ENCODE data around the gene AZI2. TPM values are rescaled to one million over a fixed set of nuclear protein-coding genes. Genes with fewer than 3 reads are reported as not detected.

AZI2 gene
- total RNA-seq, 1 experiment from 2014 or later = 53.0 TPM

DNA sequence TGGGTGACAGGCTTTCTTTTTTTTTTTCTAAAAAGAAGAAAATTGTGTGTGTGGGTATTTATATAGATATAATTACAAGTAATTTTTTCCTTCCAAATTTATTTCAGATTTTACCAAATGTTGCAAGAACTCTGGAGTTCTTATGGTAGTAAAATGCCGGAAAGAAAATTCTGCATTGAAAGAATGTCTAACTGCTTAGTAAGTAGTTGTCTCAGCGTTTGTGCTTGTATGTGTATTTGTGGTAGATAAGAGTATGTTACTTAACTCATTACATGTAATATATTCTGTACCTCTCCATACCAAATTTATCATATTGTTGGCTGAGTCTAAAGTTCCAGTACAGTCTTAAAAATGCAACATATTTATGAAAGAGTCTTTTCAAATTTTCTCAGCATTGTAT is 32.4 kb downstream of the AZI2 start:
- in situ Hi-C loops (cut with HindIII; ENCODE audit: low pct_unique_long_range_greater_than_20kb, low sequenced_read_pairs) = no loop called here
- no peak for DNase-seq (ENCODE audit: low read depth, low spot score)

DNA sequence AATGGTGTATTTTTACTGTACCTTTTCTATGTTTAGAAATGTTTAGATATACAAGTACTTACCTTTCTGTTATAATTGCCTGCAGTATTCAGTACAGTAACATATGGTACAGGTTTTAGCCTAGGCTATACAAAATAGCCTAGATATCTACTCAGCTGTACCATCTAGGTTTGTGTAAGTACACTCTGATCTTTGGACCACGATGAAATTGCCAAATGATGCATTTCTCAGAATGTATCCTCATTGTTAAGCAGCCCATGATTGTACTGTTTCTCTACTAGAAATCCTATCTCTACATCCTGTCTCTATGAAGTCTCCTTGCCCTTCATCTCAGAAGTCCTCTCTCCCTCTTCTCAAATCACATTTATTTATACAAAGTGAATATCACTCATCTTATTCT is 32.9 kb downstream of the AZI2 start:
- DNase-seq (ENCODE audit: low read depth, low spot score) = no peak
- in situ Hi-C loops (cut with HindIII; ENCODE audit: low pct_unique_long_range_greater_than_20kb, low sequenced_read_pairs) = no loop called here

DNA sequence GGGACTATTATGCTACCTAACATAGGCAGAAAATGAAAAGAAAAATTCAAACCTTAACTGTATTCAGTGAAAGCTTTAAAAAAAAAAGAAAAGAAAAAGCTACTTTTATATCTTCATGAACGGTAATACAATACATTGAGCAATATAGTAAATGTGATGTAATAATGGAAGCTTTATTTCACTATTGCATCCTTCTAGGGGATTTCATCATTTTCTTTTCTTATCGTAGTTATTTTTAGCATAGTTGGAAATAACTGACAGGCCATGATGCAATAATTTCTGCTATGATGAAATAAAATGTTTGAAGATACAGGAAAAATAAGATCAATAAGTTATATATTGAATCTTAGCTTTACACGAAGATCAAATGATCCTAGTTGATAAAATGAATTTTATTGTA is 40.4 kb downstream of the AZI2 start:
- DNase-seq (ENCODE audit: low read depth, low spot score) = no peak
- in situ Hi-C loops (cut with HindIII; ENCODE audit: low pct_unique_long_range_greater_than_20kb, low sequenced_read_pairs) = no loop called here

DNA sequence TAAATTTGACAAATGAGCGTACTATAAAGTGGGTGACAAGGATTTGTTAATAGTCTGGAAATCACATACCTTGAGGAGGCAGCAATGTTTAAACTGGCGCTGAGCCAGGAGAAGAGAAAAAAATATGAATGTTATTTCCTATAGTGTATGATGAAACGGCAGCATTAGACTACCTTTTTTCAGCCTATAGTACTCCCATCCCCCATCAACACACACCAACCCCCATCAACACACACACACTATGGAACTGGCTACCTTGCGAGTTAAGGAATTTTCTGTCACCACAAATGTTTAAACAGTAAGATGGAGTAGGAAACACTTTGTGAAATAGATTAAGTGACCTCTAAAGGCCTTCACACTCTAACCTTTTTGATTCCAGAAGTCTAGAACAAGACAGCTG is 46.9 kb downstream of the AZI2 start:
- no peak for DNase-seq (ENCODE audit: low read depth, low spot score)
- in situ Hi-C loops (cut with HindIII; ENCODE audit: low pct_unique_long_range_greater_than_20kb, low sequenced_read_pairs) = no loop called here

DNA sequence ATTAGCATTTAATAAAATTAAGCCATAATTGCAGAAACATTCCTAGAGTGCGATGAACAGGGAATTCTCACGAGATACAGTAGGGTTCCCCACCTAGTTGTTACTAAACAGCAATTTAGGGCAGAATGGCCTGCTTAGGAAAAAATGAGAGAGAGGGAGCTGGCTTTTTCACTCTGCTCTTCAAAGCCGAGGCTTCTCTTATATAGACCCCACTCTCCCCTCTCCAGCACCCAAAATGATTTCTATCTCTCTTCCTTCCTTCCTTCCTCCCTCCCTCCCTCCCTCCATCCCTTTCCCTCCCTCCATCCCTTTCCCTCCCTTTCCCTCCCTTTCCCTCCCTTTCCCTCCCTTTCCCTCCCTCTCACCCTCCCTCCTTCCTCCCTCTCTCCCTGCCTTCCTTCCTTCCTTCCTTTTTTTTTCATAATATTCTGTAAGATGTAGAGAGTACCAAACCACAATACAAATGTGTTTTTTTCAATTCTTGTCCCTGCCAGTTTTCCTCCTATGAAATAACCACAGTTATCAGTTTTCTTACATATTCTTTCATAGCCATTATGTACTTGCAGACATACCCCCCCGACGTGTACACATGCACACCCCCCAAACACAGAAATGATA is 48.2 kb downstream of the AZI2 start:
- no peak for DNase-seq (ENCODE audit: low read depth, low spot score)
- in situ Hi-C loops (cut with HindIII; ENCODE audit: low pct_unique_long_range_greater_than_20kb, low sequenced_read_pairs) = no loop called here

DNA sequence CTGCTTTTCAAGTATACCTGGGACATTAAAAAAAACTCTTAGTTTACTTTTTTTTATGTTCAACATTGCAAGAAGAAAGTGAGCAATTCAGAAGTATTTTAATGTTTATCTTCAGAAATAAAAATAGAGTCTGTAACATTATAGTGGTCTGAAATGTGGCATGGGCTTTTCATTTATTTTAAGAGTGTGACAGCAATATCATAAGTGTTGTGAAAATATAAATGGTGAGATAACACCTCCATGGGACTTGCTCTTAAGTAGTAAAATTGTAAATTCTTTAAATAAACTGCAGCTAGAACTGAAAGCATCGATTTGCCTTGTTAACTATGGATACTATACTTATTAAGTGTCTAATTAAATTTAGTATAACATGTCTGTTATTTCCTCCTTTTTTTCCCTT is 48.9 kb downstream of the AZI2 start:
- DNase-seq (ENCODE audit: low read depth, low spot score) = no peak

DNA sequence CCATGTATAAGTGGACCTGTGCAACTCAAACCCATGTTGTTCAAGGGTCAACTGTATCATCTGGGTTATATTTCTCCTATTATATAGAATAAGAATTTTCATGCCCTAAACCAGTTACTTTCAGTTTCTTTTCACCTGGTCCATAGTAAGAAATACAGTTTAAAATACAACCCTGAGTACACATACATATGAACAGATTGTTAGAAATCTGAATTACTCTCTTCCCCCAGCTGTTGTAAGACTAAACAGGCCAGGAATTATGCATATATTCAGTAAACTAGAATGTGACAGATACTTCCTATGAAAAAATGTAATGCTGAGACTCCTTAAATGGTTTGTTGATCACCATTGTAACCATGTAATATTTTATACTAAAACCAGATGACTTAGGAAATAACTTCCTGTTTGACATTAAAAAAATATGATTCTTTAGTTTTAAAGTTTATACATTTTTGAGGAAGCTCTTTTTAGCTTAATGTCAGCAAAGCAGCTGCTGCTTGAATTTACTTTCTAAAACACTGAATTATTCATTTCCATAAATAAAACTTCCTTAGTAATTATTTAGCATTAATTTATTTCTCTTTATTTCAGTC is 52.6 kb downstream of the AZI2 start:
- in situ Hi-C loops (cut with HindIII; ENCODE audit: low pct_unique_long_range_greater_than_20kb, low sequenced_read_pairs) = no loop called here
- DNase-seq (ENCODE audit: low read depth, low spot score) = no peak

More for the DNA sequence above, 48.9 kb downstream of the AZI2 start:
- in situ Hi-C loops (cut with HindIII; ENCODE audit: low pct_unique_long_range_greater_than_20kb, low sequenced_read_pairs) = no loop called here

DNA sequence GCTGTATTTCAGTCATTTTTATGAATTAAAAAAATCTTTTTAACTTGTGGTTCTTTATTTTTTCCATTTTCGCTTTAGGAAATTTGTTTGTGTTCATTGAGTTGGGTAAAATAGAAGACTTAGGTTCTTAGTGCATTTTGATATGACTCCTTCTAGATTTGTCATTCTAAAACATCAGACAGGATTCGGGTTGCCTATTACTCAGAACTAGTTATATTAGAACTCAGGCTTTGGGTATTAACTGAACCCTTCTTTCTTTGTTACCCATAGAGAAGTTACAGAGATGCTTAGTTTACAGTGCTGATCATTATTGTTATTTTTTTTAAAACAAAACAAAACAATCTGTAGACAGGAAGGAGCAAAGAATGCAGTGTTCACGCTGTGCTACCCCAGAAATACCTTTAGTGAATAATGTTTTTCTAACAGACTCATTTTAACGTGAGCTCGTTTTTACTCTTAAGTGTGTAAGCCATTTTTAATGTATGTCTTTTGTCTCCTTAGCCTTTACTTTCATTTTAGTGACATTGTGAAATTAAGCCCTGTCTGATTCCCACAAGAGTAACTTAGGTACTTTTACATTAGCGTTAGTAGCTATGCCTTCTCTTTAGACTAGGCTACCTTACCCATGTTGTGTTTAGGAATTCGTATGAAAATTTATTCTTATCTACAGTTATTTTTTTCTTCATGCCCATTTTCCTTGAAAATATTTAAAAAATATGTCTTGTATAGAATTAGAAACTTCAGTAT is 53.8 kb downstream of the AZI2 start:
- no peak for DNase-seq (ENCODE audit: low read depth, low spot score)
- in situ Hi-C loops (cut with HindIII; ENCODE audit: low pct_unique_long_range_greater_than_20kb, low sequenced_read_pairs) = no loop called here

DNA sequence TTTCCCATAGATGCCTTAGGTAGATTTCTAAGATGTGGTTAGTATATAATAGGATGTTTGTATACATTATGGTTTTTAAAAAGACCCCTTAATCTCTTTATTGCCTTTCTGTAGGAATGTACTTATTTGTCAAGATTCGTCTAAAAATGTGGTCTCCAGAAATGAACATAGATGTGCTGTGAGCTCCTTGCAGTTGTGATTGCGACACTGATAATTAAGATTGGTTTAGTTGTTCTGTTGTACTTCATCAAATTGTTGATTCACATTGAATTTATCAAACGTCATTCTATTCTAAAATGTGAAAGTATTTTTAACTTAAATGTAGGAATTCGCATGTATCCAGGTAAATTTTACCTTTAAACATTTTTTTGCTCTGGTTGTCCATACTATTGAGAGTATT is 56.0 kb downstream of the AZI2 start:
- DNase-seq (ENCODE audit: low read depth, low spot score) = no peak
- in situ Hi-C loops (cut with HindIII; ENCODE audit: low pct_unique_long_range_greater_than_20kb, low sequenced_read_pairs) = no loop called here

DNA sequence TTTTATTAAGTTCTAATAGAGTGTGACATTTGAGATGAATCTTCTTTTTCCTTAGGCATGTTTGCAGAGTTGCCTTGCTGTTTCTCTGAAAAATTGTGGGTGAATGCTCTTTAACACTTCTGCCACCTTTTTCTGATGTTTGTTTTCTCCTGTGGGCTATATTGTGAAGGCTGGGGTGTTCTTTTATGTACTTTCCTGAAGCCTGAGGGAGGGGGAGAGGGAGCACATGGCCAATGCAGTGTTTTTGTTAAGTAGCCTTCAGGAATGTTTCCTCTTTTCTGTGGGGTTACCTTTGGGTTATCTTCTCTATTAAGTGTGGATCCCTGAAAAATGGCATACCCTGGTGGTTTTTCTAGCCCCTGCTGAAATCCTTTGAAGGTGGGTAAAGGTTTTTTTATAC is 57.0 kb downstream of the AZI2 start:
- DNase-seq (ENCODE audit: low read depth, low spot score) = no peak
- in situ Hi-C loops (cut with HindIII; ENCODE audit: low pct_unique_long_range_greater_than_20kb, low sequenced_read_pairs) = no loop called here

DNA sequence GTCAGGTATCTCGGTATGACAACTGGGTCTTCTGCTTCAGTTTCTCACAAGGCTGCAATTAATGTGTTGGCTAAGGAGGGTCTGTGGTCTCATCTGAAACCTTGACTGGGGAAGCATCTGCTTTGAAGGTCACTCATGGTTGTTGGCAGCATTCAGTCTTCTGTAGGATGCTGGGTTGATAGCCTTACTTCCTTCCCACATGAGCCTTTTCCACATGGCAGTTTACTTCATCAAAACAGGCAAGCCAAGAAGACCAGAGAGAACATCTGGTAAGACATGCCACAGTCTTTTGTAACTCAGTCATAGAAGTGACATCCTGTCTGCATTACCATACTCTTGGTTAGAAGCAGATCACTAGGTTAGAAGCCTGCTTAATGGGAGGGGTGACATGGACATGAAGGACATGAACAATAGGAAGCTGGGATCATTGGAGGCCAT is 57.7 kb downstream of the AZI2 start:
- no peak for DNase-seq (ENCODE audit: low read depth, low spot score)
- in situ Hi-C loops (cut with HindIII; ENCODE audit: low pct_unique_long_range_greater_than_20kb, low sequenced_read_pairs) = no loop called here

DNA sequence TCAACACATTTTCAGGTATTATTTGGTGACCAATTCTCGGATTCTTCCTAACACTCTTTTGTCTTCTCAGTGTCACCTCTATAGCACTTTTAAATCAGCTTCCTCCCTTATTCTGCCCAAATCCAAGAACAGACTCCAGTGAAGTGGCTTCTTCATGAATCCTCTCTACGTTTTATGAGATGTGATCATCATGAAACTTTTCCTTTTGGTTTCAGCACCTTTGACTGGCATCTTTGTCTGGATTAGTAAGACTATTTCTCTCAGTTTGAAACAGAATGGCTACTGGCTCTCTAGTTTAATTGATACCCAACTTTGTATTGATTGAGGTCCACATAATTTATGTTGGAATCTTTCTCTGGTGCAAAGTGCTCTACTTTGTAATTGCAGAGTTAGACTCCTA is 61.6 kb downstream of the AZI2 start:
- in situ Hi-C loops (cut with HindIII; ENCODE audit: low pct_unique_long_range_greater_than_20kb, low sequenced_read_pairs) = no loop called here
- DNase-seq (ENCODE audit: low read depth, low spot score) = peak; percentile 11

DNA sequence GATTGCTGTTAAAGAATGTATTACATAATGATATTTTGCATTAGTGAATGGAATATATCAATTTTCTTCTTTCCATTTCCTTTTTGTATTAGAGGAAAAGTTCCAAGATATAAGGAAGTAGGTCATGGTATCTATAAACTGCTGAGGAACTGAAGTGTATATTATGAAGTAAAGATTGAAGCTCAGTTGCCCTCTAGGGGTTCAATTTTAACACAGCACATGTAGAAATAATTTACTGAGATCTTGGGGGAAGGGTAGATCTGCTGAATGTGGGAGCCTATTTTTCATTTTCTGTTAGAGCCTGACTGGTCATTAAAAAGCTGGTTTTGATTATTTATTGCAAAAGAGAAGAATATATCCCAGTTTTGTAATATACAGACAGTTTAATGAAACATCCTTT is 62.0 kb downstream of the AZI2 start:
- in situ Hi-C loops (cut with HindIII; ENCODE audit: low pct_unique_long_range_greater_than_20kb, low sequenced_read_pairs) = no loop called here
- peak; percentile 71 for DNase-seq (ENCODE audit: low read depth, low spot score)

DNA sequence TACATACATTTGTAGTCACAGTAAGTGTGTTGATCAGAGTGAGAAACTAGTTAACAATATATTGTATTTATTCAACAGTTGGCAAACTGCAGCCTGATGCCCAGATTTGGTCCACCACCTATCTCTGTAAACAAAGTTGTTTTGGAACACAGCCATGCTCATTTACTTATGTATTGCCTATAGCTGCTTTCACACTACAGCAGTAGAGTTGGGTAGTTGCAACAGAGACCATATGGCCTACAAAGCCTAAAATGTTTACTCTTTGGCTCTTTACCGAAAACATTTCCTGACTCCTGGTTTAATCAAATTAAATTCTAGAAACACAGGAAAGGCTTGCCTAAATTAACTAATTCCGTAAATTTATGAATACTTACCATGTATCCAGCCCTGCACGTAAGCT is 67.8 kb downstream of the AZI2 start:
- DNase-seq (ENCODE audit: low read depth, low spot score) = no peak
- in situ Hi-C loops (cut with HindIII; ENCODE audit: low pct_unique_long_range_greater_than_20kb, low sequenced_read_pairs) = no loop called here

DNA sequence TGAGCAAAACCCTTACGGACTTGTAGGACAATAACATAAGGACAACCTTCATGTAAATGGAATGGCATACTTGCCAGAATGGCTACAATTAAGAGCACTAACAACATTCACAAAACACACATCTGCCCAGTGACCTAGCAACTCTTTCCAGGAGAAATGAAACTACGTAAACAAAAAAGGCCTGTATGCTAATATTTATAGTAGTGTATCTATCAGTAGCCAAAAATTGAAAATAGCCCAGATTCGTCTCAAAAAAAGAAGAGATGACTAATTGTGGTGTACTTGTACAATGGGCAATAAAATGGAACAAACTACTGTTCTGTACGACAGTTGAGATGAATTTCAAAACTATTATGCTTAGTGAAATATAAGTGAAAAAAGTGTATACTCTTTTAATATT is 68.9 kb downstream of the AZI2 start:
- DNase-seq (ENCODE audit: low read depth, low spot score) = no peak
- in situ Hi-C loops (cut with HindIII; ENCODE audit: low pct_unique_long_range_greater_than_20kb, low sequenced_read_pairs) = no loop called here

DNA sequence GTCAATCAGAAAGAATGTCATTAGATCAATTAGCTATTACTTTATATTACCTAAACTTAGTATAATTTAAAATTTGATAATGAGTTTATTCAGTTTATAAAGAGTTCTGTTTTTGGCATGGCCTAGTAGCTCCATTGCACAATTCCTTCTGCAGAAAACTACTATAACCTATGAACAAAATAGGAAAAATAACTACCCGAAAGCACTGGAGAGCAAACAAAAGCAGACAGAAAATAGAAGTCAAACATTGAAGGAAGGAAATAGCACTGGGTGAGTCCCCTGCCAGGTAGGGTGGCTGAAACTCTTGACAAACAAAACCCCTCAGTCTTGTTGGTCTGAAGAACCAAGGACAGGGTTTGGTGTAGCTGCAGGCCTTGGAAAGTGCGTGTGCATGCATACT is 69.7 kb downstream of the AZI2 start:
- in situ Hi-C loops (cut with HindIII; ENCODE audit: low pct_unique_long_range_greater_than_20kb, low sequenced_read_pairs) = no loop called here
- DNase-seq (ENCODE audit: low read depth, low spot score) = no peak

DNA sequence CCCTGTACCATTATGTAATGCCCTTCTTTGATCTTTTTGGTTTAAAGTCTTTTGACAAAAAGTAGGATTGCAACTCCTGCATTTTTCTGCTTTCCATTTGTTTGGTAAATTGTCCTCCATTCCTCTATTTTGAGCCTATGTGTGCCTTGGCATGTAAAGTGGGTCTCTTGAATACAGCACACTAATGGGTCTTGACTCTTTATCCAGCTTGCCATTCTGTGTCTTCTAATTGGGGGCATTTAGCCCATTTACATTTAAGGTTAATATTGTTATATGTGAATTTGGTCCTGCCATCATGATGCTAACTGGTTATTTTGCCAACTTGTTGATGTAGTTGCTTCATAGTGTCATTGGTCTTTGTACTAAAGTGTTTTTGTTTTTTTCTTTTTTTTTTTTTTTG is 74.8 kb downstream of the AZI2 start:
- no peak for DNase-seq (ENCODE audit: low read depth, low spot score)
- in situ Hi-C loops (cut with HindIII; ENCODE audit: low pct_unique_long_range_greater_than_20kb, low sequenced_read_pairs) = no loop called here
